SK-N-SH (cell line): ENCODE results near the gene KCNJ5. TPM values are rescaled to one million over a fixed set of nuclear protein-coding genes. Genes with fewer than 3 reads are reported as not detected.

Experiments used
- CTCF ChIA-PET: fragments of 300-600, 350-600 bp; formaldehyde crosslinking; extraction: SDS; loops from one replicate; lab custom pipeline; 2021; lab: Yijun Ruan, JAX
- POLR2A ChIA-PET: fragments of 350-600 bp; sonication (Branson Sonifier 250); formaldehyde crosslinking; extraction: SDS; loops from one replicate; lab custom pipeline; 2020; ENCODE audit warnings: antibody characterized with exemption, inconsistent platforms; lab: Yijun Ruan, JAX
- DNase-seq: peaks from one replicate; pipeline ENCODE4 v3.0.0; 2012
- H2AFZ ChIP-seq: fragments of 200-600 bp; sonication (generic); 2 replicates; pipeline ENCODE4 v1.8.1; 2016; ENCODE audit warnings: antibody characterized with exemption, mild to moderate bottlenecking, low read depth
- H3F3A ChIP-seq: fragments of 200-600 bp; sonication (generic); replicated peaks from 2 replicates; pipeline ENCODE3; 2016; ENCODE audit warnings: antibody characterized with exemption, mild to moderate bottlenecking; ENCODE audit not compliant: insufficient read depth
- H3K27ac ChIP-seq, 2 experiments: fragments of 200-500 bp in 1 of 2; fragments of 200-600 bp in 1 of 2; sonication (Bioruptor generic) in 1 of 2; sonication (generic), shearing (Covaris generic) in 1 of 2; 2 replicates each; pipeline versions ENCODE4 v1.5.1 to v1.6.1; 2014 to 2016; ENCODE audit warnings: low read depth in 2 of 2, inconsistent platforms in 1 of 2, low read length in 1 of 2, mild to moderate bottlenecking in 1 of 2, mixed read lengths in 1 of 2
- H3K27me3 ChIP-seq: fragments of 200-600 bp; sonication (generic), shearing (Covaris generic); 2 replicates; pipeline ENCODE4 v1.6.1; 2016; ENCODE audit warnings: mixed run types; ENCODE audit not compliant: insufficient read depth
- H3K36me3 ChIP-seq, 2 experiments: fragments of 200-500 bp in 1 of 2; fragments of 200-600 bp in 1 of 2; sonication (Bioruptor generic) in 1 of 2; sonication (generic) in 1 of 2; replicated peaks in 1 of 2; 2 replicates each; pipeline versions ENCODE3 to v1.5.1; 2014 to 2016; ENCODE audit warnings: low read length in 1 of 2, mild to moderate bottlenecking in 1 of 2; ENCODE audit not compliant: insufficient read depth in 2 of 2, control insufficient read depth in 1 of 2
- H3K4me1 ChIP-seq, 2 experiments: fragments of 200-500 bp in 1 of 2; fragments of 200-600 bp in 1 of 2; sonication (Bioruptor generic) in 1 of 2; sonication (generic), shearing (Covaris generic) in 1 of 2; 2 replicates each; pipeline versions ENCODE4 v1.5.1 to v1.6.1; 2014 to 2016; ENCODE audit warnings: low read depth in 1 of 2, low read length in 1 of 2, mixed run types in 1 of 2; ENCODE audit not compliant: insufficient read depth in 2 of 2, control insufficient read depth in 1 of 2
- H3K4me2 ChIP-seq: fragments of 200-600 bp; sonication (generic), shearing (Covaris generic); 2 replicates; pipeline ENCODE4 v1.6.1; 2017; ENCODE audit warnings: mixed run types
- H3K4me3 ChIP-seq, 2 experiments: fragments of 200-500 bp in 1 of 2; fragments of 200-600 bp in 1 of 2; sonication (Bioruptor generic) in 1 of 2; sonication (generic), shearing (Covaris generic) in 1 of 2; 2 replicates each; pipeline versions ENCODE4 v1.5.1 to v1.8.1; 2014 to 2016; ENCODE audit warnings: low read depth in 2 of 2, inconsistent platforms in 1 of 2, low read length in 1 of 2, mild to moderate bottlenecking in 1 of 2, mixed read lengths in 1 of 2, moderate library complexity in 1 of 2
- H3K79me2 ChIP-seq: fragments of 200-600 bp; sonication (generic); 2 replicates; pipeline ENCODE4 v1.8.1; 2017; ENCODE audit warnings: mild to moderate bottlenecking; ENCODE audit not compliant: insufficient read depth
- H3K9ac ChIP-seq: fragments of 200-600 bp; sonication (generic); 2 replicates; pipeline ENCODE4 v1.6.1; 2017; ENCODE audit warnings: mixed run types
- H3K9me2 ChIP-seq: fragments of 200-600 bp; sonication (generic); 2 replicates; pipeline ENCODE4 v1.6.1; 2017; ENCODE audit warnings: mixed run types
- H3K9me3 ChIP-seq: fragments of 200-600 bp; sonication (generic); 2 replicates; pipeline ENCODE4 v1.6.1; 2017; ENCODE audit warnings: mixed run types, mild to moderate bottlenecking, moderate library complexity
- H4K20me1 ChIP-seq: fragments of 200-600 bp; sonication (generic); 2 replicates; pipeline ENCODE4 v1.6.1; 2017; ENCODE audit warnings: mild to moderate bottlenecking, mixed run types; ENCODE audit not compliant: insufficient read depth
- ELF1 ChIP-seq: IDR thresholded peaks from 2 replicates; pipeline ENCODE4 v1.4.0; 2012
- EP300 ChIP-seq, 2 experiments: IDR thresholded peaks; 2 replicates each; pipeline versions ENCODE4 v1.4.0 to v1.6.1; 2012; ENCODE audit warnings: borderline replicate concordance in 1 of 2, low read depth in 1 of 2, low read length in 1 of 2
- FOSL2 ChIP-seq: IDR thresholded peaks from 2 replicates; pipeline ENCODE4 v1.4.0; 2012; ENCODE audit warnings: low read depth, mild to moderate bottlenecking, moderate library complexity, borderline replicate concordance
- FOXM1 ChIP-seq: IDR thresholded peaks from 2 replicates; pipeline ENCODE4 v1.4.0; 2012; ENCODE audit warnings: low read depth, mild to moderate bottlenecking
- GATA2 ChIP-seq: sonication (generic); formaldehyde crosslinking; IDR thresholded peaks from 2 replicates; pipeline ENCODE4 v1.5.0; 2020; ENCODE audit warnings: mild to moderate bottlenecking, missing genetic modification reagents
- JUND ChIP-seq: IDR thresholded peaks from 2 replicates; pipeline ENCODE4 v1.4.0; 2012
- MXI1 ChIP-seq: IDR thresholded peaks from 2 replicates; pipeline ENCODE4 v1.6.1; 2012; ENCODE audit warnings: mild to moderate bottlenecking, low read depth, low read length, improper control_type of control experiment
- RFX5 ChIP-seq: IDR thresholded peaks from 2 replicates; pipeline ENCODE4 v1.6.1; 2012; ENCODE audit warnings: mild to moderate bottlenecking, improper control_type of control experiment, low read length
- SIN3A ChIP-seq: IDR thresholded peaks from 2 replicates; pipeline ENCODE4 v1.6.1; 2012; ENCODE audit warnings: low read depth, mild to moderate bottlenecking, low read length, moderate library complexity, borderline replicate concordance
- SMC3 ChIP-seq: IDR thresholded peaks from 2 replicates; pipeline ENCODE4 v1.6.1; 2012; ENCODE audit warnings: low read depth, low read length, improper control_type of control experiment
- TEAD4 ChIP-seq: IDR thresholded peaks from 2 replicates; pipeline ENCODE4 v1.4.0; 2012; ENCODE audit warnings: mild to moderate bottlenecking, borderline replicate concordance; ENCODE audit not compliant: insufficient read depth
- ZBTB33 ChIP-seq: IDR thresholded peaks from 2 replicates; pipeline ENCODE4 v1.4.0; 2012; ENCODE audit warnings: low read depth, borderline replicate concordance
- WGBS: methylation state at CpG from one replicate; pipeline ENCODE4 v1.1.6; 2017; ENCODE audit warnings: low lambda C conversion rate; 5-methylcytosine and 5-hydroxymethylcytosine counted together
- polyA plus RNA-seq, 3 experiments: library from polyadenylated mRNA; depleted of rRNA; stranded (reverse); fragments of >200 nt; gene quantifications; 2 replicates each; pipeline ENCODE4 v1.2.3, GENCODE V29; 2012

The KCNJ5 gene
- polyA plus RNA-seq, 1 of the 3 experiments (the other 2 are of a cell fraction) = 0.03 TPM

GRCh38 chr11:128964463-128964930 is 73.3 kb downstream of the KCNJ5 start:
- DNase-seq = no peak
- no peak overlapping the region for H3K9ac ChIP-seq
- 93% methylated on average over 7 of the region's 7 CpGs for WGBS
- H3K9me2 ChIP-seq = no peaks in the 10 kb centered on the region
- H3K4me1 ChIP-seq = peaks cover 0 to 6% of the 10 kb centered on the region in 2 experiments; a peak in 2 of 4 replicates
- H2AFZ ChIP-seq = no peak overlapping the region
- H3F3A ChIP-seq = no peaks in the 10 kb centered on the region
- no peaks in the 10 kb centered on the region for H4K20me1 ChIP-seq
- H3K36me3 ChIP-seq = peaks cover 4 to 13% of the 10 kb centered on the region in 2 experiments
- no peaks in the 10 kb centered on the region for H3K79me2 ChIP-seq
- H3K27ac ChIP-seq = no peak overlapping the region; a peak in 1 of 4 replicates
- no peak overlapping the region for H3K4me2 ChIP-seq
- TF ChIP-seq JUND = no peak
- no peak for TF ChIP-seq FOXM1
- no peak for TF ChIP-seq SIN3A
- no peak for TF ChIP-seq ELF1
- TF ChIP-seq TEAD4 = no peak
- TF ChIP-seq FOSL2 = no peak
- TF ChIP-seq RFX5 = no peak
- TF ChIP-seq MXI1 = no peak
- no peak for TF ChIP-seq EP300 (IDR thresholded peaks at IDR 0.05; ENCODE audit: borderline replicate concordance in 1 of 2, low read depth in 1 of 2, low read length in 1 of 2)
- no peak for TF ChIP-seq SMC3
- TF ChIP-seq ZBTB33 = no peak
- no peak overlapping the region for H3K4me3 ChIP-seq
- H3K27me3 ChIP-seq = no peaks in the 10 kb centered on the region
- CTCF ChIA-PET = interaction anchor here (1.3 to 34.0 kb wide), 2 partner anchors 8 to 75 kb away, joined by 5 to 872 read pairs; partner anchors contain the start of gene KCNJ5
- POLR2A ChIA-PET = no interaction called here
- H3K9me3 ChIP-seq = no peaks in the 10 kb centered on the region

GRCh38 chr11:128965485-128965884 is 74.3 kb downstream of the KCNJ5 start:
- DNase-seq = no peak
- Histone ChIP-seq H3K27me3 (no peaks in the 10 kb centered on the region), H3K9ac (no peak overlapping the region), H3K79me2 (no peaks in the 10 kb centered on the region), H3K4me1 (peaks cover 0 to 6% of the 10 kb centered on the region in 2 experiments; a peak in 2 of 4 replicates), H2AFZ (no peak overlapping the region), H3K9me2 (no peaks in the 10 kb centered on the region), H3K4me3 (0 out of 4 replicates have a peak overlapping the region, but pooled peaks of 1 of the 2 experiments have one; percentile 9), H3K4me2 (no peak overlapping the region), H3K27ac (no peak overlapping the region), H3F3A (no peaks in the 10 kb centered on the region), H4K20me1 (no peaks in the 10 kb centered on the region), H3K36me3 (peaks cover 4 to 21% of the 10 kb centered on the region in 2 experiments), H3K9me3 (no peaks in the 10 kb centered on the region)
- TF ChIP-seq RFX5 = no peak
- TF ChIP-seq GATA2 = no peak
- TF ChIP-seq MXI1 = no peak
- CTCF ChIA-PET = interaction anchor here (1.0 kb wide), 1 partner anchor 81 kb away, joined by 3 read pairs; no protein-coding TSS in a partner anchor
- POLR2A ChIA-PET = no interaction called here
- WGBS = 66% methylated on average over 4 of the region's 4 CpGs
